ENCODE measurements around the gene DPEP2. TPM values are rescaled to one million over a fixed set of nuclear protein-coding genes. Genes with fewer than 3 reads are reported as not detected.
A peak's percentile ranks its signal among the peaks of the same experiment; 100 is the strongest.

Gene DPEP2
- total and polyA plus RNA-seq, 2 experiments from 2014 or later: not detected

DNA sequence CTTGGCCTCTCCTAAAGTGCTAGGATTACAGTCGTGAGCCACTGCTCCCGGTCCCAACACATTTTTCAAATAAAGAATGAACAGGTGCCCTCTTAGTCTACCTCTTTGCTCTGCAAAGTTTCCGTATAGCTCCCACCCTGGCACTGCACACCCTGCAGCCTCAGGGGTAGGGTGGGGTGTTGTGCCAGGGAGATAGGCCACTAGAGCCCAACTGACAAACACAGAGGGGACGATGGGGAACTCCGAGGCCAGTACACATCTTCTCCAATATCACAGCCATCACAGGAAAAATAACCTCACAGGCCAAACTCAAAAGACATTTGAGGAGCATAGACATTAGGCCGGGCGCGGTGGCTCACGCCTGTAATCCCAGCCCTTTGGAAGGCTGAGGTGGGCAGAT lies 28.2 kb downstream of the DPEP2 start:
- Mint-ChIP-seq H3K27ac (no peak overlapping the region), H3K4me1 (peaks cover 20% of the 10 kb centered on the region), H3K4me3 (no peak overlapping the region), H3K36me3 (ENCODE audit: low read depth) (no peaks in the 10 kb centered on the region), H3K27me3 (ENCODE audit: insufficient read depth, low read depth, poor library complexity) (peaks cover 16% of the 10 kb centered on the region), H3K9me3 (no peaks in the 10 kb centered on the region)
- no peak overlapping the region for H3K4me2 ChIP-seq
- no peak overlapping the region for H2AFZ ChIP-seq
- H3K36me3 ChIP-seq (ENCODE audit: insufficient read depth): no peaks in the 10 kb centered on the region
- ATAC-seq (no peak), DNase-seq (ENCODE audit: low spot score) (no peak)
- H3K4me1 ChIP-seq (ENCODE audit: insufficient read depth): peaks cover 16% of the 10 kb centered on the region
- H3K27me3 ChIP-seq (ENCODE audit: insufficient read depth): no peaks in the 10 kb centered on the region
- peaks cover 18% of the 10 kb centered on the region for H3K79me2 ChIP-seq (replicated peaks; ENCODE audit: insufficient read depth)
- H3K9me2 ChIP-seq (ENCODE audit: insufficient read depth): no peaks in the 10 kb centered on the region
- no peak overlapping the region for H3K4me3 ChIP-seq
- H3F3A ChIP-seq (replicated peaks; ENCODE audit: low read depth): 0 out of 2 replicates have a peak, but pooled peaks cover 11% of the 10 kb centered on the region
- no peak overlapping the region for H3K27ac ChIP-seq (ENCODE audit: low read depth)
- TF ChIP-seq NANOG (IDR thresholded peaks at IDR 0.05; ENCODE audit: borderline replicate concordance): no peak
- TF ChIP-seq, protein P1, sequence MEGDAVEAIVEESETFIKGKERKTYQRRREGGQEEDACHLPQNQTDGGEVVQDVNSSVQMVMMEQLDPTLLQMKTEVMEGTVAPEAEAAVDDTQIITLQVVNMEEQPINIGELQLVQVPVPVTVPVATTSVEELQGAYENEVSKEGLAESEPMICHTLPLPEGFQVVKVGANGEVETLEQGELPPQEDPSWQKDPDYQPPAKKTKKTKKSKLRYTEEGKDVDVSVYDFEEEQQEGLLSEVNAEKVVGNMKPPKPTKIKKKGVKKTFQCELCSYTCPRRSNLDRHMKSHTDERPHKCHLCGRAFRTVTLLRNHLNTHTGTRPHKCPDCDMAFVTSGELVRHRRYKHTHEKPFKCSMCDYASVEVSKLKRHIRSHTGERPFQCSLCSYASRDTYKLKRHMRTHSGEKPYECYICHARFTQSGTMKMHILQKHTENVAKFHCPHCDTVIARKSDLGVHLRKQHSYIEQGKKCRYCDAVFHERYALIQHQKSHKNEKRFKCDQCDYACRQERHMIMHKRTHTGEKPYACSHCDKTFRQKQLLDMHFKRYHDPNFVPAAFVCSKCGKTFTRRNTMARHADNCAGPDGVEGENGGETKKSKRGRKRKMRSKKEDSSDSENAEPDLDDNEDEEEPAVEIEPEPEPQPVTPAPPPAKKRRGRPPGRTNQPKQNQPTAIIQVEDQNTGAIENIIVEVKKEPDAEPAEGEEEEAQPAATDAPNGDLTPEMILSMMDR (conservative IDR thresholded peaks at IDR 0.05; ENCODE audit: low read depth in 2 of 2): no peak
- no peak for TF ChIP-seq ZNF331 (CRISPR knock-in tag; IDR thresholded peaks at IDR 0.05; ENCODE audit: low read depth)
- no peak for TF ChIP-seq STAT1 (IDR thresholded peaks at IDR 0.05; ENCODE audit: unreplicated experiment)
- TF ChIP-seq CREB1 (CRISPR knock-in tag; IDR thresholded peaks at IDR 0.05; ENCODE audit: low read depth): no peak
- TF ChIP-seq EZH2 (IDR thresholded peaks at IDR 0.05; ENCODE audit: low read depth, unreplicated experiment): no peak
- TF ChIP-seq EZH2phosphoT487 (IDR thresholded peaks at IDR 0.05; ENCODE audit: unreplicated experiment): no peak
- no peak for TF ChIP-seq POLR2AphosphoS5 (IDR thresholded peaks at IDR 0.05; ENCODE audit: low read depth)
- TF ChIP-seq ZNF114 (CRISPR knock-in tag; IDR thresholded peaks at IDR 0.05): no peak
- TF ChIP-seq JUNB (IDR thresholded peaks at IDR 0.05; ENCODE audit: unreplicated experiment): no peak
- H4K20me1 ChIP-seq (replicated peaks; ENCODE audit: insufficient read depth): peaks cover 7% of the 10 kb centered on the region; the same call in 1 of the 2 replicates

DNA sequence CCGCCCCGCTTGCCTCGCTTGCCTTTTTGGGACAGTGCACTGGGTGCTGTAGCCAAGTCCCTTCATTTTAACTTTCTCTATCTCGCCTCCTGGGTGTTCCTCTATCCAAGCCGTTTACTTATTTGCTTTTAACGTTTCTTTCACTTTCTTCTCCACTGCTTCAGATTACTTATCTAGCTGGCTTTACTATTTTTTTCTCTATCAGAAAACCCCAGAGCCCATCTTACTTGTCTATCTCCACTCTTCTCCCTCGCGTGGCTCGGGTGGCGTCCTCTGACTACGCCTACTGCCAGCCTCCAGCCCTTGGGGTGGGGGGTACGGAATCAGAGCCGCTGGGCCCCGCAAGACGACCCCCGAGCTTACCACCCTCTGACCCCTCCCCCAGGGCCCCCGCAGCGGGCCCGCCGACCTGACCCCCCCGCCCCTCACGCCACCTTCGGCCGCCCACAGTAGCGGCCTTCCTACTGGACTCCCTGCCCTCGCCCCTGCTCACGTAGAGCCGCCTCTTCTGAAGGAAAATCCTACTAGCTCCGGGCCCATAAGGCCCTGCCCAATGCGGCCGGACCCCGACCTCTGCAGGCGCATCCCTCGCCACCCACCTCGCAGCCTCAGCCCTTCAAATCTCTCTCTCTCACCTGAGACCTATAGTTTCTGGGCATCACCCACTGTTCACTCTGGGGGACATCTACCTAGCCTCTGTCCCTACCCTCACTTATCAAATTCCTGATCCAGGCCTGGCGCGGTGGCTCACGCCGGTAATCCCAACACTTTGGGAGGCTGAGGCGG lies 29.8 kb downstream of the DPEP2 start:
- Histone ChIP-seq H3K36me3 (ENCODE audit: insufficient read depth) (no peaks in the 10 kb centered on the region; the same call in 1 of the 2 replicates), H2AFZ (peak overlapping the region; percentile 97; the same call in 1 of the 2 replicates), H3K27me3 (ENCODE audit: insufficient read depth) (no peaks in the 10 kb centered on the region), H4K20me1 (replicated peaks; ENCODE audit: insufficient read depth) (peaks cover 10% of the 10 kb centered on the region), H3K9me2 (ENCODE audit: insufficient read depth) (no peaks in the 10 kb centered on the region), H3K4me3 (peak overlapping the region; percentile 91), H3K4me1 (ENCODE audit: insufficient read depth) (peaks cover 30% of the 10 kb centered on the region), H3K4me2 (peak overlapping the region; percentile 99), H3K27ac (ENCODE audit: low read depth) (0 out of 2 replicates have a peak overlapping the region, but pooled peaks have one; percentile 48), H3K79me2 (replicated peaks; ENCODE audit: insufficient read depth) (peaks cover 33% of the 10 kb centered on the region), H3F3A (replicated peaks; ENCODE audit: low read depth) (0 out of 2 replicates have a peak, but pooled peaks cover 19% of the 10 kb centered on the region)
- Mint-ChIP-seq H3K27ac (peak overlapping the region; percentile 76; the same call in 1 of the 2 replicates), H3K4me1 (peaks cover 36% of the 10 kb centered on the region), H3K27me3 (ENCODE audit: insufficient read depth, low read depth, poor library complexity) (peaks cover 17% of the 10 kb centered on the region), H3K36me3 (ENCODE audit: low read depth) (no peaks in the 10 kb centered on the region; the same call in 2 of the 3 replicates), H3K9me3 (no peaks in the 10 kb centered on the region; the same call in 2 of the 3 replicates), H3K4me3 (peak overlapping the region; percentile 89)
- DNase-seq (ENCODE audit: low spot score): peak; percentile 81
- peak; percentile 38 for ATAC-seq
- TF ChIP-seq NANOG (IDR thresholded peaks at IDR 0.05; ENCODE audit: borderline replicate concordance): no peak
- no peak for TF ChIP-seq ZNF331 (CRISPR knock-in tag; IDR thresholded peaks at IDR 0.05; ENCODE audit: low read depth)
- peak; percentile 49; the same call in 1 of the 2 replicates for TF ChIP-seq POLR2AphosphoS5 (IDR thresholded peaks at IDR 0.05; ENCODE audit: low read depth)
- TF ChIP-seq, protein P1 (conservative IDR thresholded peaks at IDR 0.05; ENCODE audit: low read depth in 2 of 2): 0 out of 4 replicates have a peak, but pooled peaks of 1 of the 2 experiments have one; percentile 27

Data from GM23338 (cell line).